ENCODE results near the gene SLAMF7. TPM values are rescaled to one million over a fixed set of nuclear protein-coding genes. Genes with fewer than 3 reads are reported as not detected.

Gene SLAMF7
- total RNA-seq, 1 experiment from 2014 or later, result not detected

DNA sequence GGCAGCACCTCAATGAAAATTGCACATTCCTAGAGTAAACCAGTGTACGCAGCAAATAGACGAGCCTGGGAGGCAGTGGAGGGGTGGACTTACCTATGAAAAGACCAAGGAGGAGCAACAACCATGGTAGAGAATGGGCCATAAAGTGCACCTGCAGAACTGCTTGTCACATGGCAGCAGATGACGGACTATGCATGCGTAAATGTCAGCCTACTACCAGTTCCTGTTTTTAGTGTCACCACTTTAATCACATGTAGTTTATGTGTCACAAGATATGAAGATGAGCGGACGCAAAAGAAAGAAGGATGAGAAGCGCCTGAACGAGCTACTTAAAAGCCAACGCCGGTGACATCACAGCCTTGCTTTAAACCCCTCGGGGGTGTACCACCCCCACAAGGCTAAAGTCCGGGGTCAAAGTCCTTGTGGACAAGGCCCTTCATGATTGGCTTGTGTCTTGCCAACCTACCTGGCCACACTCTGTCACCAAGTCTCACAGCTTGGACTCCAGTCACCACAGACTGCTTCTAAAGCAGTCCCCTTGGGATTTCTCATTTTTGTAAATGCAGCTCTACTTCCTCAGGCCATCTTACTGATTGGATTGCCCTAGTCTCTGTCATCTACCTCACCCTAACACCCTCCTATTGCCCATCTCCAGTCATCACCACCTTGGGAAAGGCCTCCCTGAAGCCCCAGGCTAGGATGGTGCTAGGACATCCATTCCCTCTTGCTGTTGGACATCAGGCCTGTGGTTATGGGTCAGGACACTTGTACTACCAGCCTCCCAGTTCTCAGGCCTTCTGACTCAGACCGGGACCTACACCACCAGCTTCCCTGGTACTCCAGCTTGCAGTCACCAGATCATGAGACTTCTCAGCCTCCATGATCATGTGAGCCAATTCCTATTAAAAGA lies 50.9 kb downstream of the SLAMF7 start:
- no peak for DNase-seq (ENCODE audit: low spot score)
- in situ Hi-C loops (cut with HindIII; ENCODE audit: low sequenced_read_pairs), result no loop called here

- in situ Hi-C loops (cut with HindIII; ENCODE audit: low sequenced_read_pairs), result no loop called here
- DNase-seq (ENCODE audit: low spot score), result no peak
Measured at GRCh38 chr1:160794376-160794775, 55.3 kb downstream of the SLAMF7 start.

DNA sequence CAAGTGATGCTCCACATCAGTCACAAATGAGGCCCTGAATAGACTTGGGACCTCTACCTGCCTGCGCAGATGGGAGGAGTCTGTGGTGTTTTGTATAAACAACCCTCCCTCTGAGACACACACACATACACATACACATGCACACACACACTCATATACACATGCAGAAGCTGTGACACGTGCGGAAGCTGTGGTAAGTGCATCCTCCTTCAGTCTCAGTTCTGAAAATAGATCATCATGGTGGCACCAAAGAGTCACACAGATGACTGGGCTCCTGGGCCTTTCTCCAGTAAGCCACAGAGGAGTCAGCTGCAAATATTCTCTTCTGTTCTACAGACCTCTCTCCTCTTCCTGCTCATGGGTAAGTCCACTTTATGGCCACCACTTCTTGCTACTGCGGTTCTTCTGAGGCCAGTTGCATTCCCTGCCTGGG lies 56.9 kb downstream of the SLAMF7 start, which contains the start of gene LY9:
Gene LY9 (plus strand): TSS at position 224 of the 433 bp plus-strand sequence. CDS start 14 bp downstream, at position 238.
- in situ Hi-C loops (cut with HindIII; ENCODE audit: low sequenced_read_pairs), result no loop called here
- no peak for DNase-seq (ENCODE audit: low spot score)

DNA sequence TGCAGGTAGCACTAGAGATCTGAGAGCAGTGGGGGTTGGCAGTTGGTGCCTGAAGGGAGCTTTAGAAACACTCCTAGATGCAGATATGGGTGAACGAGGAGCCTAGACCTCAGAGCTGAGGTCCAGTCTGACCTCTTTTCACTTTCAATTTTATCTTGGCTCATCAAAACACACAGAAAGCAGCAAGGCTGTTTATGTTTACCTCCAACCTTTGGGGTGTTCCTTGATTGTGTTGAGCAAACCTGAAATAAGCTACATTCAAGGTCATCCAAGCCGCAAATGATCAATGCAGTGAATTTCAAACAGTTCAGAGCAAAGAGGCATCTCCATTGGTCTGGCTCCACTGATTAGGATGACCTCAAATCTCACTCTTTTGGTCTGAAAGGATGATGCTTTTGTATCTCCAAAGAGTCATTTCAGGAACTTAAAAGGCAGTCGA lies 58.2 kb downstream of the SLAMF7 start:
- in situ Hi-C loops (cut with HindIII; ENCODE audit: low sequenced_read_pairs), result no loop called here
- no peak for DNase-seq (ENCODE audit: low spot score)

GRCh38 chr1:160797861-160798273 lies 58.8 kb downstream of the SLAMF7 start:
- in situ Hi-C loops (cut with HindIII; ENCODE audit: low sequenced_read_pairs), result no loop called here
- no peak for DNase-seq (ENCODE audit: low spot score)

- DNase-seq (ENCODE audit: low spot score), result no peak
- in situ Hi-C loops (cut with HindIII; ENCODE audit: low sequenced_read_pairs), result no loop called here
Measured at GRCh38 chr1:160798439-160798838, 59.4 kb downstream of the SLAMF7 start.

DNA sequence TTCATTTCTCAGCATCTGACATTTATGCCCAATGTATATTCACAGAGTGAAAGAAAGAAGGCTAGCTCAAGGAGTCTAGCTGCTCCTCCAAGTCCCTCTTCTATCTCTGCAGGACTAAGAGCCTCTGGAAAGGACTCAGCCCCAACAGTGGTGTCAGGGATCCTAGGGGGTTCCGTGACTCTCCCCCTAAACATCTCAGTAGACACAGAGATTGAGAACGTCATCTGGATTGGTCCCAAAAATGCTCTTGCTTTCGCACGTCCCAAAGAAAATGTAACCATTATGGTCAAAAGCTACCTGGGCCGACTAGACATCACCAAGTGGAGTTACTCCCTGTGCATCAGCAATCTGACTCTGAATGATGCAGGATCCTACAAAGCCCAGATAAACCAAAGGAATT lies 60.6 kb downstream of the SLAMF7 start:
- DNase-seq (ENCODE audit: low spot score), result no peak
- in situ Hi-C loops (cut with HindIII; ENCODE audit: low sequenced_read_pairs), result no loop called here

DNA sequence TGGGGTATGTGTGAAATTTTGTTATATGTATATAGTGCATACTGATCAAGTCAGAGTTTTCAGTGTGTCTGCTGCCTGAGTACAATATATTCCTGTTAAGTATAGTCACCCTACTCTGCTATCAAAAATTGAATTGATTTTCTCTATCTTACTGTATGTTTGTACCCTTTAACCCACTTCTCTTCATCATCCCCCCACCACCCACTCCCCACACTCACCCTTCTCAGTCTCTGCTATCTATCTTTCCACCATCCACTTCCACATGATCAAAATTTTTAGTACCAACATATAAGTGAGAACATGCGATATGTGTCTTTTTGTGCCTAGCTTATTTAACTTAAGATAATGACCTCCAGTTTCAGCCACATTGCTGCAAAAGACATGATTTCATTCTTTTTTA lies 61.1 kb downstream of the SLAMF7 start:
- DNase-seq (ENCODE audit: low spot score), result no peak
- in situ Hi-C loops (cut with HindIII; ENCODE audit: low sequenced_read_pairs), result no loop called here

- no peak for DNase-seq (ENCODE audit: low spot score)
- in situ Hi-C loops (cut with HindIII; ENCODE audit: low sequenced_read_pairs), result no loop called here
Measured at GRCh38 chr1:160800645-160801408, 61.8 kb downstream of the SLAMF7 start.

DNA sequence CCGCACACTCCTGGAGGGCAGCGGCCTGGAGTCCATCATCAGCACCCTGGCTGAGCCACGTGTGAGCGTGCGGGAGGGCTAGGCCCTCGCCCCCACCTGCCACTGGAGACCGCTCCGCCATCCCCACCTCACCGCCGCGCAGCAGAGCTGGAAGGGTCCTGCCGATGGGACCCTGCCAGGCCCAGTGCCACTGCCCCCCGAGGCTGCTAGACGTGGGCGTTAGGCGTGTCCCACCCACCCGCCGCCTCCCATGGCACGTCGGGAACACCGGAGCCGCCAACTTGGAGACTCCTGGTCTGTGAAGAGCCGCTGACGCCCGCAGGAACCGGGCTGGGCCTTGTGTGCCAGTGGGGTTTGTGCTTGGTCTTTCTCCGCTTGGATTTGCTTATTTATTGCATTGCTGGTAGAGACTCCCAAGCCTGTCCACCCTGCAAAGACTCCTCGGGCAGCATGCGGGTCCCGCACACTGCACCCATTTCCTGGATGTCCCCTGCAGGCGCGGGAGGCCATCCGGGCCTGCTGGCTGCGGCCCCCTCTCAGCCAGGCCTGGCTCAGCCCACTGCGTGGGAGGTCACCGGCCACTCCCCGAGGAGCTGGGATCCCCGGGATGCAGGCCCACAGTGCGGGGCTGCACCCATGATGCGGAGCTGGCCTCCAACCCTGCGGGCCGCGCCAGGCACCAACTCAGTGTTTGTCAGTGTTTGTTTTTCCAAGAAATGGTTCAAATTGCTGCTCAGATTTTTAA lies 63.0 kb downstream of the SLAMF7 start:
- in situ Hi-C loops (cut with HindIII; ENCODE audit: low sequenced_read_pairs), result no loop called here
- no peak for DNase-seq (ENCODE audit: low spot score)

Other genes starting within 250 kb of the SLAMF7 start
- not detected in 2 replicates for gene SLAMF6, start 216.0 kb upstream of the SLAMF7 start, total RNA-seq (2014; rRNA removed; shearing (Covaris generic))
- not detected in 2 replicates for gene CD84, start 159.8 kb upstream of the SLAMF7 start, total RNA-seq (2014; rRNA removed; shearing (Covaris generic))
- gene SLAMF1, start 92.2 kb upstream of the SLAMF7 start, total RNA-seq (2014; rRNA removed; shearing (Covaris generic)), result not detected in 2 replicates
- not detected in 2 replicates for gene CD48, start 27.4 kb upstream of the SLAMF7 start, total RNA-seq (2014; rRNA removed; shearing (Covaris generic))
- not detected in 2 replicates for gene LY9, start 56.9 kb downstream of the SLAMF7 start, total RNA-seq (2014; rRNA removed; shearing (Covaris generic))
- not detected in 2 replicates for gene CD244, start 123.6 kb downstream of the SLAMF7 start, total RNA-seq (2014; rRNA removed; shearing (Covaris generic))
- not detected in 2 replicates for gene ITLN1, start 145.9 kb downstream of the SLAMF7 start, total RNA-seq (2014; rRNA removed; shearing (Covaris generic))
- gene ITLN2, start 215.6 kb downstream of the SLAMF7 start, total RNA-seq (2014; rRNA removed; shearing (Covaris generic)), result not detected in 2 replicates